H9 (cell line): ENCODE results near the gene NAA20. TPM values are rescaled to one million over a fixed set of nuclear protein-coding genes. Genes with fewer than 3 reads are reported as not detected.

Experiments
- DNase-seq: peaks from one replicate; pipeline ENCODE4 v3.0.0-alpha.2; 2017
- H2AFZ ChIP-seq: one replicate; pipeline ENCODE4 v1.6.1; 2013; ENCODE audit warnings: mild to moderate bottlenecking, low read length, control low read depth, moderate library complexity
- H2AK5ac ChIP-seq: 2 replicates; pipeline ENCODE4 v1.6.1; 2013; ENCODE audit warnings: low read length, control low read depth, mixed read lengths; ENCODE audit not compliant: insufficient read length
- H2BK120ac ChIP-seq: one replicate; pipeline ENCODE4 v1.6.1; 2013; ENCODE audit warnings: low read depth, mild to moderate bottlenecking, low read length, control low read depth, inconsistent platforms; ENCODE audit not compliant: poor library complexity, severe bottlenecking
- H2BK12ac ChIP-seq: 2 replicates; pipeline ENCODE4 v1.6.1; 2013; ENCODE audit warnings: low read length, control low read depth, mixed read lengths, low read depth; ENCODE audit not compliant: insufficient read length
- H2BK15ac ChIP-seq: 2 replicates; pipeline ENCODE4 v1.6.1; 2013; ENCODE audit warnings: low read depth, low read length, control low read depth
- H2BK20ac ChIP-seq: one replicate; pipeline ENCODE4 v1.6.1; 2013; ENCODE audit warnings: low read depth, mild to moderate bottlenecking, low read length, control low read depth, inconsistent platforms; ENCODE audit not compliant: poor library complexity, severe bottlenecking
- H2BK5ac ChIP-seq: 2 replicates; pipeline ENCODE4 v1.6.1; 2013; ENCODE audit warnings: low read length, control low read depth, mixed read lengths; ENCODE audit not compliant: insufficient read length
- H3K14ac ChIP-seq: 2 replicates; pipeline ENCODE4 v1.6.1; 2013; ENCODE audit warnings: low read length, control low read depth; ENCODE audit not compliant: insufficient read depth
- H3K18ac ChIP-seq: 2 replicates; pipeline ENCODE4 v1.6.1; 2013; ENCODE audit warnings: low read depth, mild to moderate bottlenecking, mixed read lengths, low read length, control low read depth; ENCODE audit not compliant: insufficient read length
- H3K23ac ChIP-seq: 2 replicates; pipeline ENCODE4 v1.6.1; 2013; ENCODE audit warnings: low read length, control low read depth, mixed read lengths, low read depth; ENCODE audit not compliant: insufficient read length
- H3K23me2 ChIP-seq: 2 replicates; pipeline ENCODE4 v1.6.1; 2013; ENCODE audit warnings: low read depth, mild to moderate bottlenecking, mixed read lengths, low read length, control low read depth; ENCODE audit not compliant: insufficient read length, poor library complexity, severe bottlenecking
- H3K27ac ChIP-seq: 2 replicates; pipeline ENCODE4 v1.5.1; 2013; ENCODE audit warnings: low read length, control low read depth, mixed read lengths, low read depth; ENCODE audit not compliant: insufficient read length
- H3K27me3 ChIP-seq: 2 replicates; pipeline ENCODE4 v1.6.1; 2013; ENCODE audit warnings: low read length, control low read depth, inconsistent platforms; ENCODE audit not compliant: insufficient read depth
- H3K4ac ChIP-seq: 2 replicates; pipeline ENCODE4 v1.6.1; 2013; ENCODE audit warnings: low read depth, mild to moderate bottlenecking, control low read depth, inconsistent platforms, low read length, moderate library complexity
- H3K4me1 ChIP-seq: 2 replicates; pipeline ENCODE4 v1.6.1; 2013; ENCODE audit warnings: low read length, control low read depth, inconsistent platforms; ENCODE audit not compliant: insufficient read depth
- H3K4me2 ChIP-seq: 2 replicates; pipeline ENCODE4 v1.6.1; 2013; ENCODE audit warnings: low read length, control low read depth, mixed read lengths; ENCODE audit not compliant: insufficient read length, insufficient read depth
- H3K56ac ChIP-seq: 2 replicates; pipeline ENCODE4 v1.6.1; 2013; ENCODE audit warnings: low read depth, mild to moderate bottlenecking, mixed read lengths, low read length, control low read depth; ENCODE audit not compliant: insufficient read length
- H3K79me1 ChIP-seq: 2 replicates; pipeline ENCODE4 v1.6.1; 2013; ENCODE audit warnings: low read depth, mild to moderate bottlenecking, moderate library complexity, low read length, control low read depth, inconsistent platforms; ENCODE audit not compliant: insufficient read depth, poor library complexity, severe bottlenecking
- H3K79me2 ChIP-seq: 2 replicates; pipeline ENCODE4 v1.6.1; 2013; ENCODE audit warnings: low read length, control low read depth, inconsistent platforms; ENCODE audit not compliant: insufficient read depth
- H3K9ac ChIP-seq: 2 replicates; pipeline ENCODE4 v1.6.1; 2013; ENCODE audit warnings: low read length, control low read depth, mixed read lengths; ENCODE audit not compliant: insufficient read length; ENCODE audit errors: extremely low read depth
- H3K9me3 ChIP-seq: one replicate; pipeline ENCODE4 v1.6.1; 2013; ENCODE audit warnings: low read depth, low read length, inconsistent platforms; ENCODE audit not compliant: control insufficient read depth
- H3T11ph ChIP-seq: one replicate; pipeline ENCODE4 v1.6.1; 2013; ENCODE audit warnings: mild to moderate bottlenecking, low read length, control low read depth, inconsistent platforms
- H4K20me1 ChIP-seq: one replicate; pipeline ENCODE4 v1.6.1; 2013; ENCODE audit not compliant: control insufficient read depth, insufficient read length, insufficient read depth
- H4K5ac ChIP-seq: 2 replicates; pipeline ENCODE4 v1.6.1; 2013; ENCODE audit warnings: low read depth, mild to moderate bottlenecking, mixed read lengths, low read length, control low read depth; ENCODE audit not compliant: insufficient read length
- H4K8ac ChIP-seq: replicated peaks from 2 replicates; pipeline ENCODE4 v1.6.1; 2013; ENCODE audit warnings: low read length, control low read depth, mixed read lengths, low read depth; ENCODE audit not compliant: insufficient read length
- H4K91ac ChIP-seq: 2 replicates; pipeline ENCODE4 v1.6.1; 2013; ENCODE audit warnings: low read depth, mild to moderate bottlenecking, moderate library complexity, mixed read lengths, low read length, control low read depth; ENCODE audit not compliant: insufficient read length
- H3K27ac Mint-ChIP-seq, 3 experiments: 2 replicates in 2 of 3; 3 replicates in 1 of 3; pipeline ENCODE4 v1.8.0; 2020 to 2021; ENCODE audit warnings: mixed read lengths in 3 of 3, mild to moderate bottlenecking in 1 of 3, moderate library complexity in 1 of 3
- H3K27me3 Mint-ChIP-seq: 2 replicates; pipeline ENCODE4 v1.8.0; 2021; ENCODE audit warnings: low read depth, mild to moderate bottlenecking, moderate library complexity, mixed read lengths
- H3K36me3 Mint-ChIP-seq, 3 experiments: 2 replicates in 2 of 3; 3 replicates in 1 of 3; pipeline ENCODE4 v1.8.0; 2020 to 2021; ENCODE audit warnings: low read depth in 3 of 3, mixed read lengths in 3 of 3; ENCODE audit not compliant: insufficient read depth in 1 of 3
- H3K4me1 Mint-ChIP-seq, 2 experiments: 2 replicates each; pipeline ENCODE4 v1.8.0; 2020; ENCODE audit warnings: mixed read lengths in 2 of 2
- H3K4me3 Mint-ChIP-seq, 2 experiments: 2 replicates in 1 of 2; 3 replicates in 1 of 2; pipeline ENCODE4 v1.8.0; 2020 to 2021; ENCODE audit warnings: mild to moderate bottlenecking in 2 of 2, mixed read lengths in 2 of 2, moderate library complexity in 1 of 2
- H3K9me3 Mint-ChIP-seq, 2 experiments: 2 replicates in 1 of 2; 3 replicates in 1 of 2; pipeline ENCODE4 v1.8.0; 2020; ENCODE audit warnings: mild to moderate bottlenecking in 2 of 2, mixed read lengths in 2 of 2, moderate library complexity in 1 of 2
- total RNA-seq: library from RNA; stranded (reverse); gene quantifications from 2 replicates; pipeline ENCODE4 v1.2.1, GENCODE V29; 2021
- TF ChIP-seq, protein P1 (sequence below): fragments of 200-600 bp; sonication (generic); conservative IDR thresholded peaks from 3 replicates; pipeline ENCODE4 v1.8.0; 2021; ENCODE audit warnings: antibody characterized with exemption, mild to moderate bottlenecking

Gene NAA20
- total RNA-seq, 1 experiment from 2014 or later, result 48.1 TPM

DNA sequence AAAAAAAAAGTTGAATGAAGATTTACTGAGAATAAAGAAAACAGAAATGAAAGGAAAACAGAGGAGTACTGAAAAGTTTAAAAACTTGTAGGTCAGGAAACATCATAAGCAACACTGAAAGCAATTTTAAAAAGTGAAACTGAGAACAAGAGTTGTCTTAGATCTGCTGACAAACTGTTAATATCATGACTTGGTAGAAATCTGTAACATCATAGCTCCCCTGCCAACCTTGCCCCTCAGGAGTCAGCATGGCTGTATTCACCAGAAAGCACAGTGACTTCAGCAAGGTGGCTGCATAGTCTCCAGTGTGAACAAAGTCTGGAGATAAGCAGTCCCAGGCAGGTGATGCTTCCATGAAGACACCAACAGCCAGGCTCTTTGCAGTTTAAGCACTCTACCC, 5.3 kb downstream of the NAA20 start:
- H3K4me1 Mint-ChIP-seq, result peaks cover 12 to 27% of the 10 kb centered on the region in 2 experiments
- Histone ChIP-seq H3K4ac (no peak overlapping the region), H4K20me1 (no peaks in the 10 kb centered on the region), H2BK15ac (no peak overlapping the region), H2AK5ac (no peak overlapping the region), H3K4me1 (peaks cover 2% of the 10 kb centered on the region; the same call in 1 of the 2 replicates), H3K4me2 (no peak overlapping the region), H3K27me3 (no peaks in the 10 kb centered on the region), H3K9ac (no peak overlapping the region), H3K23ac (no peak overlapping the region), H4K5ac (no peak overlapping the region), H3K79me2 (peaks cover 11% of the 10 kb centered on the region; the same call in 1 of the 2 replicates), H2BK120ac (no peak overlapping the region), H3T11ph (no peak overlapping the region), H2AFZ (no peak overlapping the region), H4K8ac (no peak overlapping the region), H3K9me3 (no peaks in the 10 kb centered on the region), H2BK5ac (no peak overlapping the region), H3K18ac (no peak overlapping the region), H3K79me1 (peaks cover 6% of the 10 kb centered on the region), H3K56ac (no peak overlapping the region), H3K14ac (no peak overlapping the region), H3K27ac (no peak overlapping the region), H4K91ac (no peak overlapping the region), H2BK20ac (no peak overlapping the region), H3K23me2 (no peaks in the 10 kb centered on the region), H2BK12ac (no peak overlapping the region)
- H3K27ac Mint-ChIP-seq, result no peak overlapping the region; a peak in 1 of 7 replicates
- H3K36me3 Mint-ChIP-seq, result peaks cover 0 to 18% (median 12%) of the 10 kb centered on the region in 3 experiments; a peak in 5 of 7 replicates
- H3K9me3 Mint-ChIP-seq, result no peaks in the 10 kb centered on the region
- H3K4me3 Mint-ChIP-seq, result no peak overlapping the region
- TF ChIP-seq, protein P1, sequence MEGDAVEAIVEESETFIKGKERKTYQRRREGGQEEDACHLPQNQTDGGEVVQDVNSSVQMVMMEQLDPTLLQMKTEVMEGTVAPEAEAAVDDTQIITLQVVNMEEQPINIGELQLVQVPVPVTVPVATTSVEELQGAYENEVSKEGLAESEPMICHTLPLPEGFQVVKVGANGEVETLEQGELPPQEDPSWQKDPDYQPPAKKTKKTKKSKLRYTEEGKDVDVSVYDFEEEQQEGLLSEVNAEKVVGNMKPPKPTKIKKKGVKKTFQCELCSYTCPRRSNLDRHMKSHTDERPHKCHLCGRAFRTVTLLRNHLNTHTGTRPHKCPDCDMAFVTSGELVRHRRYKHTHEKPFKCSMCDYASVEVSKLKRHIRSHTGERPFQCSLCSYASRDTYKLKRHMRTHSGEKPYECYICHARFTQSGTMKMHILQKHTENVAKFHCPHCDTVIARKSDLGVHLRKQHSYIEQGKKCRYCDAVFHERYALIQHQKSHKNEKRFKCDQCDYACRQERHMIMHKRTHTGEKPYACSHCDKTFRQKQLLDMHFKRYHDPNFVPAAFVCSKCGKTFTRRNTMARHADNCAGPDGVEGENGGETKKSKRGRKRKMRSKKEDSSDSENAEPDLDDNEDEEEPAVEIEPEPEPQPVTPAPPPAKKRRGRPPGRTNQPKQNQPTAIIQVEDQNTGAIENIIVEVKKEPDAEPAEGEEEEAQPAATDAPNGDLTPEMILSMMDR, result no peak
- no peak for DNase-seq
- H3K27me3 Mint-ChIP-seq, result no peaks in the 10 kb centered on the region; the same call in 1 of the 2 replicates
